Vagina (tissue), 2 donors: ENCODE results near the gene INTS13.

Experiments used
- POLR2A ChIP-seq, 2 donors: fragments of 450-650 bp; IDR thresholded peaks; one replicate each; pipeline ENCODE4 v1.6.1; 2017; ENCODE audit warnings: antibody characterized with exemption in 2 of 2, mild to moderate bottlenecking in 2 of 2, moderate library complexity in 2 of 2
- POLR2AphosphoS5 ChIP-seq, 2 donors: sonication (generic); formaldehyde crosslinking; IDR thresholded peaks; one replicate each; pipeline ENCODE4 v1.9.0; 2017; ENCODE audit warnings: antibody characterized with exemption in 2 of 2, mild to moderate bottlenecking in 2 of 2, low read depth in 1 of 2; ENCODE audit not compliant: insufficient read depth in 1 of 2
- TF ChIP-seq, protein P1 (sequence below), 3 experiments: fragments of 450-650 bp in 2 of 3; fragments of 200-600 bp in 1 of 3; sonication (generic) in 1 of 3; IDR thresholded peaks; one replicate each; pipeline ENCODE4 v1.5.1; 2017 to 2019; ENCODE audit warnings: antibody characterized with exemption in 3 of 3, mild to moderate bottlenecking in 2 of 3, moderate library complexity in 2 of 3

- TF ChIP-seq, protein P1, sequence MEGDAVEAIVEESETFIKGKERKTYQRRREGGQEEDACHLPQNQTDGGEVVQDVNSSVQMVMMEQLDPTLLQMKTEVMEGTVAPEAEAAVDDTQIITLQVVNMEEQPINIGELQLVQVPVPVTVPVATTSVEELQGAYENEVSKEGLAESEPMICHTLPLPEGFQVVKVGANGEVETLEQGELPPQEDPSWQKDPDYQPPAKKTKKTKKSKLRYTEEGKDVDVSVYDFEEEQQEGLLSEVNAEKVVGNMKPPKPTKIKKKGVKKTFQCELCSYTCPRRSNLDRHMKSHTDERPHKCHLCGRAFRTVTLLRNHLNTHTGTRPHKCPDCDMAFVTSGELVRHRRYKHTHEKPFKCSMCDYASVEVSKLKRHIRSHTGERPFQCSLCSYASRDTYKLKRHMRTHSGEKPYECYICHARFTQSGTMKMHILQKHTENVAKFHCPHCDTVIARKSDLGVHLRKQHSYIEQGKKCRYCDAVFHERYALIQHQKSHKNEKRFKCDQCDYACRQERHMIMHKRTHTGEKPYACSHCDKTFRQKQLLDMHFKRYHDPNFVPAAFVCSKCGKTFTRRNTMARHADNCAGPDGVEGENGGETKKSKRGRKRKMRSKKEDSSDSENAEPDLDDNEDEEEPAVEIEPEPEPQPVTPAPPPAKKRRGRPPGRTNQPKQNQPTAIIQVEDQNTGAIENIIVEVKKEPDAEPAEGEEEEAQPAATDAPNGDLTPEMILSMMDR (IDR thresholded peaks at IDR 0.05) = no peak
- TF ChIP-seq POLR2A (IDR thresholded peaks at IDR 0.05) = no peak
- TF ChIP-seq POLR2AphosphoS5 (IDR thresholded peaks at IDR 0.05; ENCODE audit: insufficient read depth in 1 of 2, low read depth in 1 of 2) = no peak
Measured at GRCh38 chr12:26940516-26941214, 2.9 kb upstream of the INTS13 start.
